Fibroblast of lung (primary cell): Measurements from ENCODE around the gene MTRR. TPM values are rescaled to one million over a fixed set of nuclear protein-coding genes. Genes with fewer than 3 reads are reported as not detected.

Experiments
- DNase-seq, 2 donors: peaks; one replicate each; pipeline versions ENCODE4 v3.0.0 to v3.0.0-alpha.2; 2010; ENCODE audit warnings: low read depth in 2 of 2
- H2AFZ ChIP-seq: 2 replicates; pipeline ENCODE4 v1.5.1; 2012; ENCODE audit warnings: low read length, control low read depth, inconsistent platforms
- H3K27ac ChIP-seq: 2 replicates; pipeline ENCODE4 v1.5.1; 2011; ENCODE audit warnings: low read length, control low read depth; ENCODE audit not compliant: insufficient read depth
- H3K27me3 ChIP-seq: 2 replicates; pipeline ENCODE4 v1.5.1; 2011; ENCODE audit warnings: mild to moderate bottlenecking, low read length; ENCODE audit not compliant: control insufficient read depth, insufficient read depth
- H3K36me3 ChIP-seq: 2 replicates; pipeline ENCODE4 v1.5.1; 2011; ENCODE audit warnings: low read length; ENCODE audit not compliant: control insufficient read depth, insufficient read depth
- H3K4me1 ChIP-seq: 2 replicates; pipeline ENCODE4 v1.5.1; 2011; ENCODE audit warnings: low read length; ENCODE audit not compliant: control insufficient read depth, insufficient read depth; ENCODE audit errors: extremely low read depth
- H3K4me2 ChIP-seq: 2 replicates; pipeline ENCODE4 v1.5.1; 2011; ENCODE audit warnings: low read length, control low read depth; ENCODE audit not compliant: insufficient read depth; ENCODE audit errors: extremely low read depth
- H3K4me3 ChIP-seq, 4 experiments: fragments of 200-600 bp in 1 of 4; sonication (generic) in 1 of 4; replicated peaks in 1 of 4; 2 replicates each; pipeline ENCODE4 v1.5.1; 2011 to 2016; ENCODE audit warnings: low read length in 4 of 4, low read depth in 3 of 4, mild to moderate bottlenecking in 3 of 4, control low read depth in 2 of 4, inconsistent platforms in 1 of 4, mixed read lengths in 1 of 4; ENCODE audit not compliant: insufficient read depth in 1 of 4; ENCODE audit errors: control extremely low read depth in 1 of 4
- H3K79me2 ChIP-seq: 2 replicates; pipeline ENCODE4 v1.5.1; 2012; ENCODE audit warnings: mild to moderate bottlenecking, low read length, inconsistent platforms; ENCODE audit not compliant: control insufficient read depth, insufficient read depth
- H3K9ac ChIP-seq: 2 replicates; pipeline ENCODE4 v1.5.1; 2011; ENCODE audit warnings: mild to moderate bottlenecking, low read length, control low read depth; ENCODE audit not compliant: insufficient read depth
- H3K9me3 ChIP-seq: 2 replicates; pipeline ENCODE4 v1.5.1; 2012; ENCODE audit warnings: low read depth, low read length; ENCODE audit not compliant: control insufficient read depth, insufficient read depth
- H4K20me1 ChIP-seq: 2 replicates; pipeline ENCODE4 v1.5.1; 2011; ENCODE audit warnings: low read length; ENCODE audit not compliant: control insufficient read depth, insufficient read depth; ENCODE audit errors: extremely low read depth
- CTCF ChIP-seq, 2 donors: IDR thresholded peaks in 1 of 2; conservative IDR thresholded peaks in 1 of 2; 1 replicate in 1 of 2; 2 replicates in 1 of 2; pipeline ENCODE4 v1.5.1; 2011 to 2012; ENCODE audit warnings: low read length in 2 of 2, control low read depth in 1 of 2, inconsistent platforms in 1 of 2, low read depth in 1 of 2, mild to moderate bottlenecking in 1 of 2
- EZH2 ChIP-seq: IDR thresholded peaks from 2 replicates; pipeline ENCODE4 v1.5.1; 2012; ENCODE audit warnings: low read length, control low read depth, mild to moderate bottlenecking; ENCODE audit errors: missing control alignments
- polyA plus RNA-seq, 2 donors: library from polyadenylated mRNA; depleted of rRNA in 1 of 2; stranded (reverse) in 1 of 2; unstranded in 1 of 2; fragments of >200 nt; gene quantifications; 2 replicates each; pipeline ENCODE4 v1.2.1, GENCODE V29; 2011 to 2012; ENCODE audit warnings: missing spikeins in 1 of 2
- total RNA-seq: library from RNA; depleted of rRNA; stranded (reverse); fragments of >200 nt; gene quantifications from 2 replicates; pipeline ENCODE4 v1.2.1, GENCODE V29; 2014

The MTRR gene
- total and polyA plus RNA-seq, 2 donors (not counting 1 experiment from before 2014, with no cell fraction given), result 19.0 to 45.1 TPM

- Histone ChIP-seq H4K20me1 (no peaks in the 10 kb centered on the region), H3K79me2 (peaks cover 1% of the 10 kb centered on the region), H3K4me3 (no peak overlapping the region), H2AFZ (no peak overlapping the region), H3K36me3 (peaks cover 3% of the 10 kb centered on the region), H3K27me3 (no peaks in the 10 kb centered on the region), H3K4me1 (no peaks in the 10 kb centered on the region), H3K4me2 (no peak overlapping the region), H3K9ac (no peak overlapping the region), H3K27ac (no peak overlapping the region), H3K9me3 (no peaks in the 10 kb centered on the region)
- no peak for DNase-seq
- TF ChIP-seq CTCF (conservative IDR thresholded peaks at IDR 0.05 in 1 of 2, IDR thresholded peaks at IDR 0.05 in 1 of 2; ENCODE audit: low read depth in 1 of 2, low read length in 2 of 2), result no peak
- TF ChIP-seq EZH2, result no peak
Measured at GRCh38 chr5:7884491-7885267, 15.7 kb downstream of the MTRR start.

GRCh38 chr5:7886849-7887475, 18.0 kb downstream of the MTRR start:
- Histone ChIP-seq H3K4me1 (no peaks in the 10 kb centered on the region), H3K9ac (no peak overlapping the region), H3K4me3 (no peak overlapping the region), H4K20me1 (no peaks in the 10 kb centered on the region), H3K4me2 (no peak overlapping the region), H3K79me2 (no peaks in the 10 kb centered on the region), H3K27ac (no peak overlapping the region), H3K36me3 (peaks cover 5% of the 10 kb centered on the region), H2AFZ (no peak overlapping the region), H3K9me3 (no peaks in the 10 kb centered on the region), H3K27me3 (no peaks in the 10 kb centered on the region)
- DNase-seq, result peak; percentile 60 to 74
- TF ChIP-seq EZH2, result no peak
- TF ChIP-seq CTCF (conservative IDR thresholded peaks at IDR 0.05 in 1 of 2, IDR thresholded peaks at IDR 0.05 in 1 of 2; ENCODE audit: low read depth in 1 of 2, low read length in 2 of 2), result peak; percentile 24 to 49

- Histone ChIP-seq H3K4me1 (no peaks in the 10 kb centered on the region), H4K20me1 (no peaks in the 10 kb centered on the region), H2AFZ (no peak overlapping the region), H3K79me2 (no peaks in the 10 kb centered on the region), H3K4me2 (no peak overlapping the region), H3K36me3 (peaks cover 7% of the 10 kb centered on the region), H3K27me3 (no peaks in the 10 kb centered on the region), H3K4me3 (no peak overlapping the region), H3K9me3 (no peaks in the 10 kb centered on the region), H3K9ac (no peak overlapping the region), H3K27ac (no peak overlapping the region)
- DNase-seq, result no peak
- TF ChIP-seq EZH2, result no peak
Measured at GRCh38 chr5:7888901-7889300, 20.0 kb downstream of the MTRR start.
